ENCODE results near the gene RGS17.

RGS17 gene

GRCh38 chr6:153092082-153093013 is 38.7 kb downstream of the RGS17 start:
- Histone ChIP-seq H3K4me2 (ENCODE audit: low read depth, low read length, poor library complexity, severe bottlenecking) (no peak overlapping the region), H3K27me3 (ENCODE audit: insufficient read depth, low read length, poor library complexity, severe bottlenecking) (no peaks in the 10 kb centered on the region), H2AFZ (ENCODE audit: low read length) (no peak overlapping the region), H3K4me3 (ENCODE audit: low read length, poor library complexity, severe bottlenecking) (no peak overlapping the region), H3F3A (ENCODE audit: low read depth) (no peaks in the 10 kb centered on the region), H3K9me3 (ENCODE audit: insufficient read depth, low read depth, low read length) (no peaks in the 10 kb centered on the region), H4K20me1 (ENCODE audit: insufficient read depth, low read length, poor library complexity, severe bottlenecking) (no peaks in the 10 kb centered on the region), H3K36me3 (ENCODE audit: insufficient read depth, low read length) (no peaks in the 10 kb centered on the region), H3K4me1 (ENCODE audit: insufficient read depth, low read length, poor library complexity, severe bottlenecking) (no peaks in the 10 kb centered on the region), H3K79me2 (ENCODE audit: insufficient read depth, low read length) (no peaks in the 10 kb centered on the region), H3K9me2 (replicated peaks; ENCODE audit: low read depth, low read length) (no peaks in the 10 kb centered on the region), H3K9ac (ENCODE audit: low read depth, low read length, poor library complexity, severe bottlenecking) (no peak overlapping the region)
- TF ChIP-seq CTCF (conservative IDR thresholded peaks at IDR 0.05; ENCODE audit: low read length) (no peak), EZH2phosphoT487 (IDR thresholded peaks at IDR 0.05; ENCODE audit: borderline replicate concordance) (no peak)

GRCh38 chr6:153090241-153090930 is 40.7 kb downstream of the RGS17 start:
- no peaks in the 10 kb centered on the region for H3K27me3 ChIP-seq (ENCODE audit: insufficient read depth, low read length, poor library complexity, severe bottlenecking)
- no peak overlapping the region for H3K4me2 ChIP-seq (ENCODE audit: low read depth, low read length, poor library complexity, severe bottlenecking)
- H3K4me3 ChIP-seq (ENCODE audit: low read length, poor library complexity, severe bottlenecking): no peak overlapping the region
- no peaks in the 10 kb centered on the region for H3K9me2 ChIP-seq (replicated peaks; ENCODE audit: low read depth, low read length)
- no peaks in the 10 kb centered on the region for H3K79me2 ChIP-seq (ENCODE audit: insufficient read depth, low read length)
- no peaks in the 10 kb centered on the region for H3K9me3 ChIP-seq (ENCODE audit: insufficient read depth, low read depth, low read length)
- no peak overlapping the region for H3K9ac ChIP-seq (ENCODE audit: low read depth, low read length, poor library complexity, severe bottlenecking)
- H3K36me3 ChIP-seq (ENCODE audit: insufficient read depth, low read length): no peaks in the 10 kb centered on the region
- no peak for TF ChIP-seq CTCF (conservative IDR thresholded peaks at IDR 0.05; ENCODE audit: low read length)
- no peak for TF ChIP-seq EZH2phosphoT487 (IDR thresholded peaks at IDR 0.05; ENCODE audit: borderline replicate concordance)
- no peaks in the 10 kb centered on the region for H3K4me1 ChIP-seq (ENCODE audit: insufficient read depth, low read length, poor library complexity, severe bottlenecking)
- H2AFZ ChIP-seq (ENCODE audit: low read length): no peak overlapping the region
- H3F3A ChIP-seq (ENCODE audit: low read depth): no peaks in the 10 kb centered on the region
- H4K20me1 ChIP-seq (ENCODE audit: insufficient read depth, low read length, poor library complexity, severe bottlenecking): no peaks in the 10 kb centered on the region

- H3K9me3 ChIP-seq (ENCODE audit: insufficient read depth, low read depth, low read length): no peaks in the 10 kb centered on the region
- TF ChIP-seq EZH2phosphoT487 (IDR thresholded peaks at IDR 0.05; ENCODE audit: borderline replicate concordance) (no peak), CTCF (conservative IDR thresholded peaks at IDR 0.05; ENCODE audit: low read length) (no peak)
- H3K4me3 ChIP-seq (ENCODE audit: low read length, poor library complexity, severe bottlenecking): no peak overlapping the region
- H2AFZ ChIP-seq (ENCODE audit: low read length): no peak overlapping the region
- H3K4me2 ChIP-seq (ENCODE audit: low read depth, low read length, poor library complexity, severe bottlenecking): no peak overlapping the region
- H3K79me2 ChIP-seq (ENCODE audit: insufficient read depth, low read length): no peaks in the 10 kb centered on the region
- H4K20me1 ChIP-seq (ENCODE audit: insufficient read depth, low read length, poor library complexity, severe bottlenecking): no peaks in the 10 kb centered on the region
- H3F3A ChIP-seq (ENCODE audit: low read depth): no peaks in the 10 kb centered on the region
- H3K4me1 ChIP-seq (ENCODE audit: insufficient read depth, low read length, poor library complexity, severe bottlenecking): no peaks in the 10 kb centered on the region
- no peak overlapping the region for H3K9ac ChIP-seq (ENCODE audit: low read depth, low read length, poor library complexity, severe bottlenecking)
- no peaks in the 10 kb centered on the region for H3K27me3 ChIP-seq (ENCODE audit: insufficient read depth, low read length, poor library complexity, severe bottlenecking)
- no peaks in the 10 kb centered on the region for H3K36me3 ChIP-seq (ENCODE audit: insufficient read depth, low read length)
- no peaks in the 10 kb centered on the region for H3K9me2 ChIP-seq (replicated peaks; ENCODE audit: low read depth, low read length)
Measured at GRCh38 chr6:153088796-153089195, 42.3 kb downstream of the RGS17 start.
